ENCODE measurements around the gene SLC12A7.

Gene SLC12A7

DNA sequence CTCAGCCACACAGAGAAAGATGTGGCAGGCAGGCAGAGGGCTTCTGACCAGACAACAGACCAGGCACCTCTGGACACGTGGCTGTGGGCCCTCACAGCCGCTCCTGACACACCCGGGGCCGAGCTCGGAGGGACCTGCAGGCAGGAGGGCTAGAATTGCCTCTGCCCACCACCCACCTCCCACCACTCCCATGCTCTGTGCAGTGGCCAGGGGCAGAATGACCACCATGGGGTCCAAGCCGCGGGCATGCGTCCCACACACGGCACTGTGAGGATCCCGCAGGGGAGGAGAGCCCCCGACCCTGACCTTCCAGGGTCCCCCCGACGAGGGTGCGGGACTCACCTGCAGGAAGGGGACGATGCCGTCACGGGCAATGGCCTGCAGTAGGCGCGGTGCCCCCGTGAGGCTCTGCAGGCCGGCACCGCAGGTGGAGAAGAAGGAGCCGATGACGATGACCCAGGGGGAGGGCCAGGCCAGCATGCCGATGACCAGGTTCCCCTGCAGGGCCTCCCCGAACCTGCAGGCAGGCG, 34.3 kb downstream of the SLC12A7 start:
- no peak for DNase-seq (ENCODE audit: low spot score)

DNA sequence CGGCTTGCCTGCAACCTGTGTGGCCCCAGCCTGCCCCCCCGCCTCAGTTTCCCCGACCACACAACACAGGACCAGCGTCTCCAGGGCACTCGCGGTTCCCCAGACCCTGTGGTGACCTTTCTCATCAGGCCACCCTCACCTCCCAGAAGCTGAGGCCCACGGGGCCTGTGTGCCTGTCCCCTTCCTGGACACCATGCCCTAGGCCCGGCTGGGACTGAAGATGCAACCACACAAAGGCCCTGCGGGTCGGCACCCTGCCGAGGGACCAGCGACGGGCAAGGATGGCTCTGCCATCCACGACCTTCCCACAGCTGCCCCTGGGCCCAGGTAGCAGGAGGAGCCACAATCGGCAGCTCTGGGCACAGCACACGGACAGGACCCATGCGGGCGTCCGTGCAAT, 34.8 kb downstream of the SLC12A7 start:
- DNase-seq (ENCODE audit: low spot score), result no peak

DNA sequence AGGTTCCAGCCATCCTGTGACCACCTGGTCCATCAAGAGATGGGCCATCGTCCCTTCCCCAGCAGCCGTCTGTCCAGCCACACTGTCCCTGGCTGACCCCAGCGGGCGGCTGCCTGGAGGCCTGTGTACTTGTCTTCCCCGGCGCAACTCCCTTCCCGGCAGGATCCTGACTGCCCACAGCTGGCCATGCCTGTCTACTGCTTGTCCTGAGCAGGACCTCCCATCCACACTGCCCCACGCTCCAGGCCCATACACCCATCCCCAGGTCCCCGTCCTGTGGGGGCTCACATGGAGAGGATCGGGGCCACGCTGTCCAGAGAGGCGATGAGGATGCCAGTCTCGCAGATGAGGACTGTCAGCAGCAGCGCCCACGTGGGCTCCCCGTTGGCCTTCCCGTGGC, 35.5 kb downstream of the SLC12A7 start:
- no peak for DNase-seq (ENCODE audit: low spot score)

DNA sequence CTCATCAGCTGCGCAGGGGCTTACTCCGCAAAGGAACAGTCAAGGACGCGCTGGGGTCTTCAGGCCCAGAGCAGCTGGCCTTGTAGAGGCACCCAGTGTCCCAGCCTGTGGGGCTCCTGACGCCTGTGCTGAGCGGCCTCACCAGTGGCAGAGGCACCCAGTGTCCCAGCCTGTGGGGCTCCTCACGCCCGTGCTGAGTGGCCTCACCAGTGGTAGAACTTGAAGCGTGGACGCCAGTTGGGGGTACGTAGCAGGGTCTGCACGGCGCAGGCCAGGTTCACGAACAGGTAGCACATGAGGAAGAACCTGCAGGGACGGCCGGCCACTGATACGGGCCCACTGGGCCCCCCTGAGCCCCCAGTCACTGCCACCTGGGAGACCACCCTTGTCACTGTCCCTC, 35.9 kb downstream of the SLC12A7 start:
- DNase-seq (ENCODE audit: low spot score), result no peak

DNA sequence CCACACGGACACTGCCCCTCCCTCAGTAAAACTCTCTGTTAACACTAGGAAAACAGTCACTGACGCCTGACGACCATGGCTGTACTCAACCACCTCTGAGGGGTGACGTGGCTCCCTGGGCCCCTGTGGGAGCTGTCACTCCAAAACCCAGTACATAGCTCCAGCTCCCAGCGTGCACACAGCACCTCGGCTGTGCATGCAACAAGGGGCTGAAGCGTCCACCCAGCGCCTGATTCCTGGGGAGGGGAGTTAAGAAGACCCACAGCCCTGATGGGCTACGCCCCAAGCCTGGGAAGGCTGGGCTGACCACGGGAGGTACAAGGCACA, 36.3 kb downstream of the SLC12A7 start:
- no peak for DNase-seq (ENCODE audit: low spot score)

DNA sequence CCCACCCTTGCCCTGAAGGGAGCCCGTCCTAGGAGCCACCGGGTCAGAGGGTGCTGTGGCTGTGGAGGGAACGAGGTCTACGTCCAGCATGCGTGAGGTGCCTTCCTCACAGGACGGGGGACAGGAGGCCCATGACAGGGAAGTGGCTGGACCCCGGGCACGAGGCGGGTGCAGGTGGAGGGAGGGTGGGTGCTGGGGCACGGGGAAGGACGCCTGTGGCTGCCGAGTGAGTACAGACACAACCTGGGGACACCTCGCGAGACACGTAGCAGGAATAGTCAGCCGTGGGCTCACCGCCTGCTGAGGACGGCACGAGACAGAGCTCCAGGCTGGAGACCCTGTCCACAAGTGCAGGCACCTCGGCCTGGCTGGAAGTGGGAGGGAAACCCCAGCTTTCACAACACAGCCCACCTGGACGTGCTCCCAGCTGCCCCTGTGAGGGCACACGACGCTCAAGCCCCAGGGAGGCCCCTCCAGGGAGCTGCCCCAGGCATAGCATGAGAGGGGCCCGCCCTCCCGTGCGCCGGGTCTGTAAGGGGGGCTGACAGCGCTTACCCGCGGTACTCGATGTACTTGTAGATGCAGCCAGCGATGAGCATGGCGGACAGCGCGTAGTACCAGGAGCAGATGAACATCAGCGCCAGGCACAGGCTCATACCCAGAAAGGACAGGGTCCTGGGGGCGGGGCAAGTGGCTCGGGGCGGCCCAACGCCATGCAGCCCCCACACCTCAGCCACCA, 36.9 kb downstream of the SLC12A7 start:
- no peak for DNase-seq (ENCODE audit: low spot score)

DNA sequence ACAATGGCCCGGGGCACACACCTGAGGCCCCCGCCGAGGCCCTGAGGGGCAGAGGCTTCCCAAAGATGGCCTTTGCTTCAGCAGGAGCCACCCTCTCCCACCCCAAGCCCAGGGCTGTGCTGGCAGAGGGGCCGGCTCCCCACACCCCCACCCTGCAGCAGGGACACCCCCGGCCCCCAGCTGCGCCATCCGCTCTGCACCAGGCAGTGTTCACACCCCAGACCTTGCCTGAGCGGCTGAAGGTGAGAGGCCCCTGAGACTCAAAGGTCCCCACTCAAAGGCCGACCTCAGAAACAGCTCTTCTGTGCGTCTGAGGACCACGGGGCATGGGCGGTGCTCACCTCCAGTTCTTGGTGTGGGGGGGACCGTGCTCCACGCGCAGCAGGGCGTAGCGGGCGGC, 37.6 kb downstream of the SLC12A7 start:
- no peak for DNase-seq (ENCODE audit: low spot score)

DNA sequence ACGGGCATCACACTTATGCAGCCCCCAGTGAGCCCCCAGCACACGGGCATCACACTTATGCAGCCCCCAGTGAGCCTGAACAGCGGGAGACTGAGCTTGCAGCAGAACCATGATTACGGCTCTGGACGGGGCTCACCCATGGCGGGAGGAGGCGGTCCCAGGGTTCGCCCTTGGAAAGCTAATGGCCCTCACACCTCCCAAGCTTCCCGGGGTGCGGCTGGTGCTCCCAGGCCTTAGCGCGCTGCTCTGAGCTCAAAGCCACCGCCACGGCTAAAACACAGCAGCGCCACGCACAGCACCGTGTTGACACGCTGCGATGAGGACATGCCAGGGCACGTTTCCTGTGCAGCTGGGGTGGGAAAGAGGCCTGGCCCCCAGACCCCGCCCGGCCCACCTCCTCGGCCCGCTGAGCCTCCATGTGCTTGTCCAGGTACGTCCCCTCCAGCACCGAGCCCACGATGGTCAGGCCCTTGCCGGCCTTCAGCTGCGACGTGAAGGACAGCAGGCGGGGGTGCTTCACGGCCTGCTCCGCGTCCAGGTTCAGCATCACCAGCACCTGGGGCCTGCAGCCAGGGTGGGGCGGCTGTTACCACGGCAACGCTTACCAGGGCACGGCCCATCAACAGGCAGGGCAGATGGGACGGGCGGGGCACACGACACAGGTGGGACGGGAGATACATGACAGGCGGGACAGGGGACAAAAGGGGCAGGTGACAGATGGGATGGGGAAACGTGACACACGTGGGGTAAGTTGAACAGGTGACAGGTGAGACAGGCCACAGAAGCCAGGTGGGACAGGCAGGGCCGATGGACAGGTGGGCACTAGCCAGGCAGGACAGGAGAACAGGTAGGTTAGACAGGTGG, 38.4 kb downstream of the SLC12A7 start:
- peak; percentile 19 for DNase-seq (ENCODE audit: low spot score)

DNA sequence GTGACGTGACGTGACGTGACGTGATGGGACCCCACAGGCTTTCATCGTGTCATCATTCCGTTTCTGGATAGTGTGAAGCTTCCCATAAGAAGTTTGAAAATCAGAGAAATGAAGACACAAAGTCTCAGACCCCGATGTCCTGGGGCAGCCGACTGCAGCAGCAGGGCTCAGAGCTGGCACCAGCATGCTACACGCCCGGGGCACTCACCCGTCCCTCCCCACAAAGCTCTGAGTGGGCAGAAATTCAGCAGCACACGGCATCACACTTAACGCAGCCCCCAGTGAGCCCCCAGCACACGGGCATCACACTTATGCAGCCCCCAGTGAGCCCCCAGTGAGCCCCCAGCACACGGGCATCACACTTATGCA, 42.2 kb downstream of the SLC12A7 start:
- DNase-seq (ENCODE audit: low spot score), result no peak

DNA sequence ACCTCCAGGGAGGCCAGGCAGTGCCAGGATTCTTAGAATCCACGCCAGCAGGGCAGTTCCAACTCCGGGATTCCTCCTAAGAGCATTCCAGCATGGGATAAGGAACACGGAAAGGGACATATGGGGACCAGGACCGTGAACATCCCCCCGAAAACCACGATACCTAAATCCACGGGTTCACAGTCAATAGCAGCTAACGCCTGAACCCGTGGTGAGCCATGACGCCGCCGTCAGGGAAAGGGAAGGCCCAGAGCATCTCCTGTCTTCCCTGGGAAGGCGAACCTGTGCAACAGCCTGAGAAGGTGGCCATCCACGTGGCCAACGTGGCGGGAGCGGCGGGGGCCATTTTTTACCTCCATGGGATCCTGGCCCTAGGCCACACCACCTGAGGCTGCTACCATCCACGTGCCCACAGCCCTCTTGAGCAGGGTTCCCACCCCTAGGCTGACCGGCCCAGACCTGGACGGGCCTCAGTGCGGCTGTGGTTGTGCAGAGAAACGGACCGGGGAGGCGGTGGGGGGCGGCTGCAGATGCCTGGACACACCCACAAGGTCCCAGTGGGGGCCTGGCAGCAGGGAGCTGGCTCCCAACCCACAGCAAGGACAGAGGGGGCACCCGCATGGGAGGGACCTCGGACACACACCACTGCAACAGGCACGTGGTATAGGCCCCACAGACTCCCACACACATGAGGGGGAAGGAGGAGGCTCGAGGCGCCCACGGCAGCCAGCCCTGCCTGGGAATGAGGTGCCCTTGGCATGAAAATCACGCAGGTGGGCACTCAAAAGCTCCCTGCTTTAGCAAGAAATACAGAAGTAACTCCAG, 42.8 kb downstream of the SLC12A7 start:
- no peak for DNase-seq (ENCODE audit: low spot score)

DNA sequence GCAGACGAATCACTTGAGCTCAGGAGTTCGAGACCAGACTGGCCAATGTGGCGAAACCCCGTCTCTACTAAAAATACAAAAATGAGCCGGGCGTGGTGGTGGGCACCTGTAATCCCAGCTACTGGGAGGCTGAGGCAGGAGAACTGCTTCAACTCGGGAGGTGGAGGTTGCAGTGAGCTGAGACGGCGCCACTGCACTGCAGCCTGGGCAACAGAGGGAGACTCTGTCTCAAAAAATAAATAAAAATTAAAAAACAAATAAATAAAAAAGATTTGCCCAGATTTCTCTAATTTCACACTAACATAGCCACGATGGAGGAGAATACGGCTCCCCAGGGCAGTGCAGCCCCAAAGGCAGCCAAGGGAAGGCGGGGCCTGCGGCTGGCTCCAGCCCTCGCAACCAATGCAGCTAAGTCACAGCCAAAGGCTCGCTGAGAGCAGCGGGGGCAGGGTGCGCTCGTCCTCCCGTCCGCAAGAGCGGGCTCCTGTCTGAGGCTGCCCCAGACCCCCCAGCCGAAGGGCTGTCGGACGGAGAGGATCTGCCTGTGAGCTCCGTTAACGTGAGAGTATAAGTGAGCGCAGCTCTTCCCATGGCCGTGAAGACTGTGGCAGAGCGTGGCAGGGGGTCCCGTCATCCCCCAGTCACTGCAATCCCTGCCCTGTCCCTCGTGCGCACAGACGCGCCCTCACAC, 43.5 kb downstream of the SLC12A7 start:
- DNase-seq (ENCODE audit: low spot score), result peak; percentile 31

DNA sequence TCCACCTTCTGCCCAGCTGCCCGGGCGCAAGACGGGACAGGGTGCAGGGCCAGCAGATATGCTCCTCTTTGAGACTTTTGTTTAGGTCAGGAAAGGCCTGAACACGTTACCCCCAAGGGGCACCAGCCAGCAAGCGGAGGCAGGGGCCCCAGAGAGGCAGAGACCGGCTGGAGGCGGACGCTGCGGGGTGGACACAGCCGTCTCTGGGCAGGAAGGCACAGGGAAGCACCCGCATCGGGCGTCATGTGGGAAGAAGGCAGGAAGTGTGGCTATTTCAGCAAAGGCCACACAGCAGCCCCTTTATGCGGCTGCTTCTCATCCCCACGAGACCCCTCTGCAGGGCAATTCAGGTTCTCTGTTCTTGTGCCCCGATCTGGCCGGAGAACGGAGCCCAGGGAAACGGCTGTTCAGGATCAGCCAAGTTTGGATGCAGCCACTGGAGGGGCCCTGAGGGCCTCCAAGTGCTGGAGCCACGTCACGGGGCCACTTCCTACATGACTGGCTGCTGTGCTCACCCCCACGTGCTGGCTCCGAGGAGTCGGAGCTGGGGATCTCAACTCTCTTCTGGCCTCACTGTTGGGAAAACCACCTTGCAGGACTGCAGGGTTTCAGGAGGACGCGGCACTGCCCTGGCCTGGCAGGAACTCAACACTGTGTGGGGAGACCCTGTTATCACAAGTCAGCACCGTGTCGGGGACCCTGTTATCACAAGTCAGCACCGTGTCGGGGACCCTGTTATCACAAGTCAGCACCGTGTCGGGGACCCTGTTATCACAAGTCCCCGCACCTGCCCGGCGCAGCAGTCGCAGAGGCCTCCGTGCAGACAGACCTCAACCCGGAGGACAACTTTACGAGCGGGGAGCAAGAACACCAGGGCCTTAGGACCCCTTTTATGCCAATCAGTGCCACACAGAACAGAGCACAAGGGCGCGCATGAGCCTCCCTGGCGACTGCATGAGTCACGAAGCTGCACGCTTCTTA, 44.4 kb downstream of the SLC12A7 start:
- DNase-seq (ENCODE audit: low spot score), result peak; percentile 82

DNA sequence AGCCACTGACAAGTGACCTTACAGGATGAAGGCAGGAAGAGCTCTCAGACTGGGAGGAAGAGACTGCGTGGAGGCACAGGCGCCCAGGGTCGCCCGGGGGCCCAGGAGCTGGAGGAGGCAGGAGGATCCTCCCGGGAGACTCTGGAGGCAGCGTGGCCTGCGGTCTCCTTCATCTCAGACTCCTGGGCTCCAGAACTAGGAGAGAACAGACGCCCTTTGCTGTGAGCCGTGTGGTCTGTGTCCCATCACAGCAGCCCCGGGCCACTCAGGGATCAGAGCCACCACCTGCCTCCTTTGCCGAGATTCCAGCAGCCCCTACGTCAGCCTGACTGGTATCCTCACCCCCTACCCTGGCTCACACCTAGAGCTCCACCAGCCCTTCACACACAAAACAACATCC, 45.2 kb downstream of the SLC12A7 start:
- no peak for DNase-seq (ENCODE audit: low spot score)

DNA sequence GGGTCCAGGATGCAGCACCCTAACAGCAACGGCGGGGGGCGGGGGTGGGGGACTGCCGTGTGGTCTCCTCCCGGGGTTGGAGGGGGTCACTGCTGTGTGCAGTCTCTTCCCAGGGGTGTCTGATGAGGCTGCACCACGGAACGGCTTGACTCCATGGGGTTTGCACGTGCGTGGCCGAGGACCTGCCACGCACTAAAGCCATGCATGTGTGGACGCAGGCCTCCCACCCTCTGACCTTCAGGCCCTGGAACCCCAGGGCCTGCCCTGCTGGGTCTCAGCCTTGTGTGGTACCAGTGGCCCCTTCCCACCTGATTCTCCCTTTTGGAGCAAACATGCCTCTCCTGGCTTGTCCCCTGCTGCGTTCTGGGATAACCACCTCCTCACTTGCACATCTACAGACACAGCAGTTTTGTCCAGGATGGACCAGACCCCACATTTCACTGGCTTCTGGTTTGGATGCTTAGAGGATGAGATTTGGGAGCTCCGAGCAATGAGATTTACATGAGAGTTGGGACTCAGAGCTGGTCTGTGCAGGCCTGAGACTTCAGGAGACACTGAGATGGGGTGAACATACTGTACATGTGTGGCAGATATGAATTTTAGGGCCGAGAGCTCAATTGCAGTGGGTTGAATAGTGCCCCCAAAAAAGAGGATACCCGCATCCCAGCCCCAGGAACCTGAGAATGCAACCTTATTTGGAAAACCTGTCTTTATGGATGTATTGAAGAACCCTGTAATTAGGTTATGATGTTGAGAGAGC, 45.8 kb downstream of the SLC12A7 start:
- no peak for DNase-seq (ENCODE audit: low spot score)

DNA sequence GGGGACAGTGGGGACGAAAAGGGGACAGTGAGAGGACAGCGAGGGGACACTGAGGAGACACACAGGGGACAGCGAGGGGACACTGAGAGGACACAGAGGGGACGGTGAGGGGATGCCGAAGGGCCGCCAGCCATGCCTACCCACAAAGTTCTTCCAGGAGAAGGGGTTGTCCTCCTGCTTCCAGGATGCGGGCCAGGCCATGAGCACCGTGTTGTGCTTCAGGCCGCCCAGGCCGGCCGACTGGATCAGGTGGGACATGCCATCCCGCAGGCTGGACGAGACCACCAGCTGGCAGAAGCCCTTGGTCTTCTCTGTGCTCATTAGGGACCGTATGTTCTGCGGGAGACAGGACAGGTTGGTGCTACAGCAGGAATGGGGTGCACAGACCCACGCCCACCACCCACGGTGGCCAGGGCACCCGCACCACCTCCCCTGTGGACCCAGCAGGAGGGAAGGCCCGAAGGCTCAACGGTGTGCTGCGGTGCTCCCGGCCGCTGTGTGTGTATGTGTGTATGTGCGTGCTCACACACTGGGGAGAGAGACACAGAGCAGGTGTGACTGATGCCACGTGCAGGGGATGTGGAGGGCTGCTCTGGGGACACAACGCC, 46.6 kb downstream of the SLC12A7 start:
- no peak for DNase-seq (ENCODE audit: low spot score)

DNA sequence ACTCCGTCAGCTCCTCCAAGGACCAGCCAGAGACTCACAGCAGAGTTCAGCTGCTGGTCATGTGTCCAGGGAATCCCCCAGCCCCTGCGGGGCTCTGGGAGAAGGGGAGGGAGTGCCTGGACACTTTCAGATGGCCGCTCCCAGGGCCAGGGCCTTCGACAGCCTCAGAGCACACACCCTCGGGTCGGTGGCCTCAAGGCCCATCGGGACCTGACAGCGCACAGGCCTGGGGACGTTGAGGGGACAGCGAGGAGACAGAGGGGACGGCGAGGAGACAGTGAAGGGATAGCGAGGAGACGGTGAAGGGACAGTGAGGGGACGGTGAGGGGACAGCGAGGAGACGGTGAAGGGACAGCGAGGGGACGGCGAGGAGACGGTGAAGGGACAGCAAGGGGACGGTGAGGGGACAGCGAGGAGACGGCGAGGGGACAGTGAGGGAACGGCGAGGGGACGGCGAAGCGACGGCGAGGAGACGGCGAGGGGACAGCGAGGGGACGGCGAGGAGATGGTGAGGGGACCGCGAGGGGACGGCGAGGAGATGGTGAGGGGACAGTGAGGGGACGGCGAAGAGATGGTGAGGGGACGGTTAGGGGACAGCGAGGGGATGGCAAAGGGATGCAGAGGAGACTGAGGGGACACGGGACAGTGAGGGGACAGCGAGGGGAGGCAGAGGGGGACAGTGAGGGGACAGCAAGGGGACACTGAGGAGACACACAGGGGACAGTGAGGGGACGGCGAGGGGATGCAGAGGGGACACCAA, 47.3 kb downstream of the SLC12A7 start:
- DNase-seq (ENCODE audit: low spot score), result no peak

DNA sequence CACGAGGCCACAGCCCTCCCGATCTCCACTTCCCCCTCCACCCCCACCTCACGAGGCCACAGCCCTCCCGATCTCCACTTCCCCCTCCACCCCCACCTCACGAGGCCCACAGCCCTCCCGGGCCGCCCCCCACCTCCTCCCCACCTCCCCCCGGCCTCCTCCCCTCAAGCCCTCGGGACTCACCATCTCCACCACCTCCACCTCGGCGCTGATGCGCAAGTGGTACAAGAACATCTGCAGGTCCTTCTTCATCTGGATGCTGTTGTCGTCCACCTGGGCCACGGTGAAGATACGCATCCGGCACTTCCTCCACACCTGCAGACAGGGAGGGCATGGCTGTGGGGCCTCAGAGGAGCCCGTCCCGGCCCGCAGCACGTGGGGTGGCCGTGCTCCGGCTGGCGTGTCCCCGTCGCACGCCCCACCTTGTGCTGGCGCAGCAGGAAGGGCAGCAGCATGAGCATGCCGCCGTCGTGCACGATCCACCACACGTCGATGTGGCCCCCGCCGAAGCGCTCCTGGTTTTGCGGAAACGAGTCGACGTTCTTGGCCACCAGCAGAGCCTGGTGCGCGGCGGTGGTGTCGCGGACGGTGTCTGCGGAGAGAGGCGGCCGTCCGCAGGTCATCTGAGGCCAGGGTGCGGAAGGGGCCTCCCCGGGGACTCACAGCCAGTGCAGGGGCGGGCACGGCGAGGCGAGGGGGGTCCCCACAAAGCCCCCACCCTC, 48.0 kb downstream of the SLC12A7 start:
- no peak for DNase-seq (ENCODE audit: low spot score)

Data from hematopoietic multipotent progenitor cell treated with erythropoietin and hydrocortisone succinate and interleukin-3 and kit ligand, for 17 days (in vitro differentiated cells).